ENCODE measurements around the gene SLC2A13.

GRCh38 chr12:40044396-40044795 lies 61.5 kb downstream of the SLC2A13 start:
- TF ChIP-seq, protein P1, sequence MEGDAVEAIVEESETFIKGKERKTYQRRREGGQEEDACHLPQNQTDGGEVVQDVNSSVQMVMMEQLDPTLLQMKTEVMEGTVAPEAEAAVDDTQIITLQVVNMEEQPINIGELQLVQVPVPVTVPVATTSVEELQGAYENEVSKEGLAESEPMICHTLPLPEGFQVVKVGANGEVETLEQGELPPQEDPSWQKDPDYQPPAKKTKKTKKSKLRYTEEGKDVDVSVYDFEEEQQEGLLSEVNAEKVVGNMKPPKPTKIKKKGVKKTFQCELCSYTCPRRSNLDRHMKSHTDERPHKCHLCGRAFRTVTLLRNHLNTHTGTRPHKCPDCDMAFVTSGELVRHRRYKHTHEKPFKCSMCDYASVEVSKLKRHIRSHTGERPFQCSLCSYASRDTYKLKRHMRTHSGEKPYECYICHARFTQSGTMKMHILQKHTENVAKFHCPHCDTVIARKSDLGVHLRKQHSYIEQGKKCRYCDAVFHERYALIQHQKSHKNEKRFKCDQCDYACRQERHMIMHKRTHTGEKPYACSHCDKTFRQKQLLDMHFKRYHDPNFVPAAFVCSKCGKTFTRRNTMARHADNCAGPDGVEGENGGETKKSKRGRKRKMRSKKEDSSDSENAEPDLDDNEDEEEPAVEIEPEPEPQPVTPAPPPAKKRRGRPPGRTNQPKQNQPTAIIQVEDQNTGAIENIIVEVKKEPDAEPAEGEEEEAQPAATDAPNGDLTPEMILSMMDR (IDR thresholded peaks at IDR 0.05; ENCODE audit: insufficient read depth, low read length, poor library complexity, severe bottlenecking) = no peak
- TF ChIP-seq EZH2phosphoT487 (conservative IDR thresholded peaks at IDR 0.05; ENCODE audit: low read length) = no peak
